HCT116 (cell line): Measurements from ENCODE around the gene ZNF287. TPM values are rescaled to one million over a fixed set of nuclear protein-coding genes. Genes with fewer than 3 reads are reported as not detected.

ENCODE experiments used
- ATAC-seq: fragments of 200-7000 bp; cut with Tn5 transposase; 2 replicates; pipeline ENCODE4 v1.9.1; 2020; ENCODE audit warnings: mild to moderate bottlenecking, moderate library complexity
- BruUV-seq: library from RNA; stranded (reverse); fragments of 400-500 nt; replicated peaks from 2 replicates; lab custom pipeline; 2021; lab: Mats Ljungman, UMichigan
- CTCF ChIA-PET: fragments of 300-600 bp; sonication (Branson Sonifier 250); formaldehyde crosslinking; loops from one replicate; lab custom pipeline; 2021; ENCODE audit warnings: antibody characterized with exemption; lab: Charles Lee
- POLR2A ChIA-PET: fragments of 300-600, 350-600 bp; sonication (Branson Sonifier 250); formaldehyde crosslinking; loops from one replicate; lab custom pipeline; 2021; ENCODE audit warnings: antibody characterized with exemption; lab: Charles Lee
- RAD21 ChIA-PET, 2 experiments: fragments of 300-600 bp; sonication (Branson Sonifier 250); formaldehyde crosslinking; loops; one replicate each; lab custom pipeline; 2023; ENCODE audit warnings: low total read pairs in 2 of 2; ENCODE audit not compliant: uncharacterized antibody in 2 of 2, unreplicated experiment in 2 of 2, low non-redundant PET in 1 of 2; lab: Charles Lee
- DNase-seq: peaks from one replicate; pipeline ENCODE4 v3.0.0-alpha.2; 2010; ENCODE audit warnings: low read depth, low spot score
- H2AFZ ChIP-seq: fragments of 200-600 bp; shearing (Covaris generic), sonication (generic); 2 replicates; pipeline ENCODE4 v1.6.1; 2017; ENCODE audit warnings: low read depth, mixed run types, mixed read lengths, antibody characterized with exemption, low read length; ENCODE audit not compliant: poor library complexity, severe bottlenecking
- H3K27ac ChIP-seq: 2 replicates; pipeline ENCODE4 v1.5.1; 2012; ENCODE audit warnings: low read depth, low read length
- H3K27me3 ChIP-seq: fragments of 200-600 bp; sonication (generic); 2 replicates; pipeline ENCODE4 v1.6.1; 2016; ENCODE audit warnings: mixed run types, low read length, mixed read lengths; ENCODE audit not compliant: insufficient read depth
- H3K36me3 ChIP-seq, 2 experiments: fragments of 200-500 bp in 1 of 2; fragments of 200-600 bp in 1 of 2; sonication (Bioruptor generic) in 1 of 2; sonication (generic) in 1 of 2; 2 replicates each; pipeline versions ENCODE4 v1.5.1 to v1.6.1; 2014 to 2016; ENCODE audit warnings: low read length in 2 of 2, inconsistent platforms in 1 of 2, mixed read lengths in 1 of 2, mixed run types in 1 of 2; ENCODE audit not compliant: insufficient read depth in 2 of 2, control insufficient read depth in 1 of 2
- H3K4me1 ChIP-seq, 2 experiments: fragments of 200-600 bp in 1 of 2; sonication (generic) in 1 of 2; 2 replicates each; pipeline versions ENCODE4 v1.5.1 to v1.6.1; 2012 to 2017; ENCODE audit warnings: low read length in 2 of 2, inconsistent platforms in 1 of 2, mild to moderate bottlenecking in 1 of 2, mixed read lengths in 1 of 2, mixed run types in 1 of 2, moderate library complexity in 1 of 2; ENCODE audit not compliant: insufficient read depth in 2 of 2, control insufficient read depth in 1 of 2
- H3K4me2 ChIP-seq: fragments of 200-600 bp; sonication (generic); 2 replicates; pipeline ENCODE4 v1.6.1; 2017; ENCODE audit warnings: mixed run types, low read length, mixed read lengths
- H3K4me3 ChIP-seq, 2 experiments: fragments of 200-600 bp in 1 of 2; sonication (generic) in 1 of 2; replicated peaks in 1 of 2; 2 replicates each; pipeline ENCODE4 v1.5.1; 2011 to 2016; ENCODE audit warnings: low read length in 2 of 2, control low read depth in 1 of 2, low read depth in 1 of 2, mild to moderate bottlenecking in 1 of 2, mixed read lengths in 1 of 2, mixed run types in 1 of 2
- H3K79me2 ChIP-seq: fragments of 200-600 bp; sonication (generic); 2 replicates; pipeline ENCODE4 v1.6.1; 2017; ENCODE audit warnings: mild to moderate bottlenecking, mixed run types, low read length, moderate library complexity, mixed read lengths; ENCODE audit not compliant: insufficient read depth
- H3K9ac ChIP-seq: fragments of 200-600 bp; sonication (generic); 2 replicates; pipeline ENCODE4 v1.6.1; 2016; ENCODE audit warnings: low read length, mixed read lengths
- H3K9me2 ChIP-seq: fragments of 200-600 bp; sonication (generic), shearing (Covaris generic); 2 replicates; pipeline ENCODE4 v1.6.1; 2017; ENCODE audit warnings: mixed run types, mild to moderate bottlenecking, moderate library complexity; ENCODE audit not compliant: insufficient read depth
- H3K9me3 ChIP-seq, 2 experiments: fragments of 200-500 bp in 1 of 2; fragments of 200-600 bp in 1 of 2; sonication (Bioruptor generic) in 1 of 2; sonication (generic) in 1 of 2; 2 replicates each; pipeline ENCODE4 v1.6.1; 2014 to 2017; ENCODE audit warnings: low read length in 2 of 2, mixed read lengths in 2 of 2, inconsistent platforms in 1 of 2, low read depth in 1 of 2, mild to moderate bottlenecking in 1 of 2, mixed run types in 1 of 2, moderate library complexity in 1 of 2; ENCODE audit not compliant: control insufficient read depth in 1 of 2, insufficient read depth in 1 of 2
- H4K20me1 ChIP-seq: fragments of 200-600 bp; sonication (generic), shearing (Covaris generic); 2 replicates; pipeline ENCODE4 v1.6.1; 2017; ENCODE audit warnings: mixed run types, mild to moderate bottlenecking, moderate library complexity; ENCODE audit not compliant: insufficient read depth
- CEBPB ChIP-seq: IDR thresholded peaks from 2 replicates; pipeline ENCODE4 v1.6.1; 2012; ENCODE audit warnings: low read depth
- FOSL1 ChIP-seq: IDR thresholded peaks from 2 replicates; pipeline ENCODE4 v1.6.1; 2012; ENCODE audit warnings: low read depth
- JUND ChIP-seq: IDR thresholded peaks from 2 replicates; pipeline ENCODE4 v1.6.1; 2012
- POLR2A ChIP-seq: IDR thresholded peaks from 2 replicates; pipeline ENCODE4 v1.7.0; 2011; ENCODE audit warnings: borderline replicate concordance; ENCODE audit not compliant: insufficient read depth, insufficient read length; ENCODE audit errors: extremely low read depth
- POLR2AphosphoS5 ChIP-seq: IDR thresholded peaks from 2 replicates; pipeline ENCODE4 v1.6.1; 2011; ENCODE audit warnings: mild to moderate bottlenecking, low read depth, low read length, moderate library complexity
- RAD21 ChIP-seq: IDR thresholded peaks from 2 replicates; pipeline ENCODE4 v1.6.1; 2012; ENCODE audit warnings: low read depth, mild to moderate bottlenecking
- SP1 ChIP-seq: IDR thresholded peaks from 2 replicates; pipeline ENCODE4 v1.6.1; 2012; ENCODE audit warnings: low read depth
- SRF ChIP-seq: IDR thresholded peaks from 2 replicates; pipeline ENCODE4 v1.6.1; 2012; ENCODE audit warnings: low read depth
- TCF7L2 ChIP-seq: IDR thresholded peaks from 2 replicates; pipeline ENCODE4 v1.7.0; 2011; ENCODE audit warnings: borderline replicate concordance, inconsistent platforms; ENCODE audit not compliant: insufficient read depth, insufficient read length; ENCODE audit errors: extremely low read depth
- ZFX ChIP-seq: fragments of 450-650 bp; IDR thresholded peaks from 2 replicates; pipeline ENCODE4 v1.6.1; 2017
- ZNF274 ChIP-seq: fragments of 200-500 bp; sonication (Bioruptor generic); IDR thresholded peaks from 2 replicates; pipeline ENCODE4 v1.6.1; 2014; ENCODE audit warnings: mild to moderate bottlenecking, low read depth, low read length, inconsistent platforms
- intact Hi-C: fragments of 100-400 bp; cut with micrococcal nuclease; formaldehyde crosslinking; loops from 2 replicates; pipeline ENCODE4 v1.10.0; 2022
- total RNA-seq: library from RNA; stranded (reverse); gene quantifications from one replicate; pipeline ENCODE4 v1.2.1, GENCODE V29; 2021; ENCODE audit not compliant: unreplicated experiment
- TF ChIP-seq, protein P1 (sequence below): IDR thresholded peaks from 2 replicates; pipeline ENCODE4 v1.6.1; 2012
- TF ChIP-seq, protein P2 (sequence below), 3 experiments: fragments of 200-600 bp in 1 of 3; sonication (generic) in 1 of 3; IDR thresholded peaks in 2 of 3; conservative IDR thresholded peaks in 1 of 3; 2 replicates each; pipeline ENCODE4 v1.5.1; 2012 to 2017; ENCODE audit warnings: low read depth in 2 of 3, low read length in 2 of 3, antibody characterized with exemption in 1 of 3, borderline replicate concordance in 1 of 3, control low read depth in 1 of 3, mild to moderate bottlenecking in 1 of 3, mixed read lengths in 1 of 3, mixed run types in 1 of 3, moderate library complexity in 1 of 3; ENCODE audit not compliant: insufficient read depth in 1 of 3
- TF ChIP-seq, protein P3 (sequence below): IDR thresholded peaks from 2 replicates; pipeline ENCODE4 v1.6.1; 2012

The ZNF287 gene
- total RNA-seq, 1 experiment from 2014 or later = not detected

DNA sequence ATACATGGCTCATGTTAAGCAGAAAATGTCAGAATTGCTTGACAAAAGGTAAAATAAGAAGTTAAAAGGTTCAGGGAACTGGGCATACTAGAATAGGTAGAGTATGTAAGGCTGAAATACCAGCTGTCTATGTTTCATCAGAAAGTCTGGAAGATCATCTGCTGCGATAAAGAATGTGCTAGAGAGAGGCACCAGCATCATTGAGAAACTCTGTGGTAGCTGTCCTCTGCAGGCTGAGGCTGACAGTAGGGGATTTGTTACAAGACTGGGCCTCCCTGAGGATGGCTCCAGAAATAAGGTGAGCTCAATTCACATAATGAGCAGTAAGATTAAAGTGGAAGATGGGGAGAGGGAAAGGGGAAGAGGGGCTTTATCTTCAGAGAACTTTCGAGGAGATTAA is 4.5 kb upstream of the ZNF287 start:
- ATAC-seq = no peak
- Histone ChIP-seq H3K9ac (no peak overlapping the region), H3K9me3 (no peaks in the 10 kb centered on the region), H4K20me1 (no peaks in the 10 kb centered on the region), H3K27me3 (no peaks in the 10 kb centered on the region), H3K27ac (no peak overlapping the region), H3K79me2 (no peaks in the 10 kb centered on the region), H3K36me3 (no peaks in the 10 kb centered on the region), H3K9me2 (no peaks in the 10 kb centered on the region), H2AFZ (no peak overlapping the region), H3K4me2 (no peak overlapping the region), H3K4me3 (no peak overlapping the region), H3K4me1 (no peaks in the 10 kb centered on the region)
- DNase-seq = no peak
- TF ChIP-seq CEBPB = no peak
- no peak for TF ChIP-seq RAD21
- TF ChIP-seq, protein P1, sequence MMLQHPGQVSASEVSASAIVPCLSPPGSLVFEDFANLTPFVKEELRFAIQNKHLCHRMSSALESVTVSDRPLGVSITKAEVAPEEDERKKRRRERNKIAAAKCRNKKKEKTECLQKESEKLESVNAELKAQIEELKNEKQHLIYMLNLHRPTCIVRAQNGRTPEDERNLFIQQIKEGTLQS = no peak
- TF ChIP-seq ZNF274 = no peak
- TF ChIP-seq, protein P2, sequence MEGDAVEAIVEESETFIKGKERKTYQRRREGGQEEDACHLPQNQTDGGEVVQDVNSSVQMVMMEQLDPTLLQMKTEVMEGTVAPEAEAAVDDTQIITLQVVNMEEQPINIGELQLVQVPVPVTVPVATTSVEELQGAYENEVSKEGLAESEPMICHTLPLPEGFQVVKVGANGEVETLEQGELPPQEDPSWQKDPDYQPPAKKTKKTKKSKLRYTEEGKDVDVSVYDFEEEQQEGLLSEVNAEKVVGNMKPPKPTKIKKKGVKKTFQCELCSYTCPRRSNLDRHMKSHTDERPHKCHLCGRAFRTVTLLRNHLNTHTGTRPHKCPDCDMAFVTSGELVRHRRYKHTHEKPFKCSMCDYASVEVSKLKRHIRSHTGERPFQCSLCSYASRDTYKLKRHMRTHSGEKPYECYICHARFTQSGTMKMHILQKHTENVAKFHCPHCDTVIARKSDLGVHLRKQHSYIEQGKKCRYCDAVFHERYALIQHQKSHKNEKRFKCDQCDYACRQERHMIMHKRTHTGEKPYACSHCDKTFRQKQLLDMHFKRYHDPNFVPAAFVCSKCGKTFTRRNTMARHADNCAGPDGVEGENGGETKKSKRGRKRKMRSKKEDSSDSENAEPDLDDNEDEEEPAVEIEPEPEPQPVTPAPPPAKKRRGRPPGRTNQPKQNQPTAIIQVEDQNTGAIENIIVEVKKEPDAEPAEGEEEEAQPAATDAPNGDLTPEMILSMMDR (IDR thresholded peaks at IDR 0.05 in 2 of 3, conservative IDR thresholded peaks at IDR 0.05 in 1 of 3; ENCODE audit: borderline replicate concordance in 1 of 3, insufficient read depth in 1 of 3, low read depth in 2 of 3, low read length in 2 of 3) = no peak
- TF ChIP-seq POLR2AphosphoS5 = no peak
- TF ChIP-seq ZFX = no peak
- no peak for TF ChIP-seq POLR2A
- no peak for TF ChIP-seq SRF
- TF ChIP-seq FOSL1 = no peak
- no peak for TF ChIP-seq JUND
- no peak for TF ChIP-seq TCF7L2
- TF ChIP-seq, protein P3, sequence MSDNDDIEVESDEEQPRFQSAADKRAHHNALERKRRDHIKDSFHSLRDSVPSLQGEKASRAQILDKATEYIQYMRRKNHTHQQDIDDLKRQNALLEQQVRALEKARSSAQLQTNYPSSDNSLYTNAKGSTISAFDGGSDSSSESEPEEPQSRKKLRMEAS = no peak
- no peak for TF ChIP-seq SP1
- ChIA-PET POLR2A (no interaction called here), RAD21 (no interaction called here), CTCF (no interaction called here)
- no TSS peak for BruUV-seq
- intact Hi-C loops = no loop called here
